ENCODE results near the gene HSCB.
"Not testable (repeated sequence)": the region's sequence is repeated elsewhere in the genome, so short reads cannot be mapped to it uniquely, and the experiment has no call there.

Gene HSCB

GRCh38 chr22:28741200-28741784, 547 bp upstream of the HSCB start:
- no peak for TF ChIP-seq CTCF (IDR thresholded peaks at IDR 0.05)
- peak overlapping the region in 1 of 2 donors; percentile 8 for H3K27ac ChIP-seq
- no peak for DNase-seq (ENCODE audit: low spot score)

GRCh38 chr22:28742562-28742962, 723 bp downstream of the HSCB start:
- H3K4me3 ChIP-seq: peak overlapping the region; percentile 96
- no peak for TF ChIP-seq CTCF (IDR thresholded peaks at IDR 0.05)
- DNase-seq (ENCODE audit: low spot score): no peak
- H3K27ac ChIP-seq: peak overlapping the region; percentile 93 to 99

More at GRCh38 chr22:28741200-28741784, 547 bp upstream of the HSCB start:
- H3K4me3 ChIP-seq: peak overlapping the region; percentile 96

- no peak overlapping the region for H3K27ac ChIP-seq
- DNase-seq (ENCODE audit: low spot score): no peak
- TF ChIP-seq CTCF (IDR thresholded peaks at IDR 0.05): no peak
- no peak overlapping the region for H3K4me3 ChIP-seq
Observed at GRCh38 chr22:28743852-28744251, 2.0 kb downstream of the HSCB start.

GRCh38 chr22:28750471-28750881, 8.6 kb downstream of the HSCB start:
- no peak for TF ChIP-seq CTCF (IDR thresholded peaks at IDR 0.05)
- H3K4me3 ChIP-seq: no peak overlapping the region
- no peak overlapping the region for H3K27ac ChIP-seq
- no peak for DNase-seq (ENCODE audit: low spot score)

- H3K4me3 ChIP-seq; DNase-seq (ENCODE audit: low spot score); H3K27ac ChIP-seq: not testable (repeated sequence)
Observed at GRCh38 chr22:28754512-28754911, 12.7 kb downstream of the HSCB start.

GRCh38 chr22:28759861-28760560, 18.2 kb downstream of the HSCB start:
- DNase-seq (ENCODE audit: low spot score): no peak
- no peak for TF ChIP-seq CTCF (IDR thresholded peaks at IDR 0.05)
- no peak overlapping the region for H3K27ac ChIP-seq

GRCh38 chr22:28761449-28761755, 19.6 kb downstream of the HSCB start:
- Histone ChIP-seq H3K4me3 (no peak overlapping the region), H3K27ac (no peak overlapping the region)
- TF ChIP-seq CTCF (IDR thresholded peaks at IDR 0.05): no peak
- no peak for DNase-seq (ENCODE audit: low spot score)

More at GRCh38 chr22:28759861-28760560, 18.2 kb downstream of the HSCB start:
- H3K4me3 ChIP-seq: no peak overlapping the region

- not testable (repeated sequence) for H3K4me3 ChIP-seq; DNase-seq (ENCODE audit: low spot score); H3K27ac ChIP-seq
Observed at GRCh38 chr22:28762000-28762399, 20.2 kb downstream of the HSCB start.

Data from coronary artery (tissue), 2 donors.